ENCODE measurements around the gene JMY.

The JMY gene

GRCh38 chr5:79330071-79330470 is 94.1 kb downstream of the JMY start:
- Histone ChIP-seq H3K79me2 (ENCODE audit: control insufficient read depth, insufficient read depth, low read length) (no peaks in the 10 kb centered on the region), H3K4me3 (ENCODE audit: low read length) (no peak overlapping the region), H3K27me3 (ENCODE audit: insufficient read depth, low read length, poor library complexity) (no peaks in the 10 kb centered on the region), H3K79me1 (ENCODE audit: low read length) (no peaks in the 10 kb centered on the region), H2BK5ac (ENCODE audit: low read length) (no peak overlapping the region), H4K5ac (ENCODE audit: low read length) (no peak overlapping the region), H3K4me2 (ENCODE audit: low read length) (no peak overlapping the region), H3K36me3 (ENCODE audit: control insufficient read depth, insufficient read depth, low read length) (no peaks in the 10 kb centered on the region), H4K8ac (ENCODE audit: low read depth, low read length) (no peak overlapping the region), H3K27ac (ENCODE audit: low read depth, low read length) (no peak overlapping the region), H3K4me1 (ENCODE audit: control insufficient read depth, low read depth, low read length) (no peaks in the 10 kb centered on the region), H3K56ac (ENCODE audit: low read length) (no peak overlapping the region), H2AK5ac (ENCODE audit: low read length) (no peak overlapping the region), H3K23ac (ENCODE audit: low read length) (no peak overlapping the region), H2BK15ac (replicated peaks; ENCODE audit: low read depth) (no peak overlapping the region), H3K18ac (ENCODE audit: low read length) (no peak overlapping the region), H2BK120ac (ENCODE audit: low read depth, low read length) (no peak overlapping the region), H3K4ac (ENCODE audit: low read depth, low read length) (no peak overlapping the region), H3K9ac (ENCODE audit: low read length) (no peak overlapping the region)
- DNase-seq: peak; percentile 11
- WGBS (ENCODE audit: extremely low coverage, insufficient coverage, low lambda C conversion rate): no CpG with 5 or more reads among the region's 5 CpGs

- Histone ChIP-seq H3K4me3 (ENCODE audit: low read length) (no peak overlapping the region), H3K4me1 (ENCODE audit: control insufficient read depth, low read depth, low read length) (no peaks in the 10 kb centered on the region), H4K5ac (ENCODE audit: low read length) (no peak overlapping the region), H4K8ac (ENCODE audit: low read depth, low read length) (no peak overlapping the region), H3K56ac (ENCODE audit: low read length) (no peak overlapping the region), H3K9ac (ENCODE audit: low read length) (no peak overlapping the region), H3K23ac (ENCODE audit: low read length) (no peak overlapping the region), H3K36me3 (ENCODE audit: control insufficient read depth, insufficient read depth, low read length) (no peaks in the 10 kb centered on the region), H2BK120ac (ENCODE audit: low read depth, low read length) (no peak overlapping the region), H3K79me2 (ENCODE audit: control insufficient read depth, insufficient read depth, low read length) (no peaks in the 10 kb centered on the region), H3K4ac (ENCODE audit: low read depth, low read length) (no peak overlapping the region), H3K79me1 (ENCODE audit: low read length) (no peaks in the 10 kb centered on the region), H2BK15ac (replicated peaks; ENCODE audit: low read depth) (no peak overlapping the region), H3K27me3 (ENCODE audit: insufficient read depth, low read length, poor library complexity) (no peaks in the 10 kb centered on the region), H3K18ac (ENCODE audit: low read length) (no peak overlapping the region), H3K27ac (ENCODE audit: low read depth, low read length) (no peak overlapping the region), H3K4me2 (ENCODE audit: low read length) (no peak overlapping the region), H2BK5ac (ENCODE audit: low read length) (no peak overlapping the region), H2AK5ac (ENCODE audit: low read length) (no peak overlapping the region)
- peak; percentile 16 for DNase-seq
- WGBS (ENCODE audit: extremely low coverage, insufficient coverage, low lambda C conversion rate): no CpG with 5 or more reads among the region's 10 CpGs
These were observed 98.1 kb downstream of the JMY start for GRCh38 chr5:79333852-79334557.

GRCh38 chr5:79346420-79346824 is 110.5 kb downstream of the JMY start:
- H3K79me2 ChIP-seq (ENCODE audit: control insufficient read depth, insufficient read depth, low read length): no peaks in the 10 kb centered on the region
- H3K36me3 ChIP-seq (ENCODE audit: control insufficient read depth, insufficient read depth, low read length): no peaks in the 10 kb centered on the region
- H3K56ac ChIP-seq (ENCODE audit: low read length): no peak overlapping the region
- no peak overlapping the region for H2BK120ac ChIP-seq (ENCODE audit: low read depth, low read length)
- H4K8ac ChIP-seq (ENCODE audit: low read depth, low read length): no peak overlapping the region
- DNase-seq: peak; percentile 30
- H3K27me3 ChIP-seq (ENCODE audit: insufficient read depth, low read length, poor library complexity): no peaks in the 10 kb centered on the region
- no CpG with 5 or more reads among the region's 6 CpGs for WGBS (ENCODE audit: extremely low coverage, insufficient coverage, low lambda C conversion rate)
- H3K4me1 ChIP-seq (ENCODE audit: control insufficient read depth, low read depth, low read length): no peaks in the 10 kb centered on the region
- H3K18ac ChIP-seq (ENCODE audit: low read length): no peak overlapping the region
- H2BK15ac ChIP-seq (replicated peaks; ENCODE audit: low read depth): no peak overlapping the region
- no peak overlapping the region for H3K27ac ChIP-seq (ENCODE audit: low read depth, low read length)
- no peak overlapping the region for H3K9ac ChIP-seq (ENCODE audit: low read length)
- H3K79me1 ChIP-seq (ENCODE audit: low read length): no peaks in the 10 kb centered on the region
- no peak overlapping the region for H3K4ac ChIP-seq (ENCODE audit: low read depth, low read length)
- H3K4me3 ChIP-seq (ENCODE audit: low read length): no peak overlapping the region
- H3K4me2 ChIP-seq (ENCODE audit: low read length): no peak overlapping the region
- H2BK5ac ChIP-seq (ENCODE audit: low read length): no peak overlapping the region
- H4K5ac ChIP-seq (ENCODE audit: low read length): no peak overlapping the region
- no peak overlapping the region for H3K23ac ChIP-seq (ENCODE audit: low read length)
- no peak overlapping the region for H2AK5ac ChIP-seq (ENCODE audit: low read length)

- no peaks in the 10 kb centered on the region for H3K4me1 ChIP-seq (ENCODE audit: control insufficient read depth, low read depth, low read length)
- no peak overlapping the region for H4K5ac ChIP-seq (ENCODE audit: low read length)
- H3K27ac ChIP-seq (ENCODE audit: low read depth, low read length): no peak overlapping the region
- no peak overlapping the region for H2BK5ac ChIP-seq (ENCODE audit: low read length)
- no peak overlapping the region for H3K9ac ChIP-seq (ENCODE audit: low read length)
- H2AK5ac ChIP-seq (ENCODE audit: low read length): no peak overlapping the region
- no peak overlapping the region for H3K4ac ChIP-seq (ENCODE audit: low read depth, low read length)
- no peaks in the 10 kb centered on the region for H3K36me3 ChIP-seq (ENCODE audit: control insufficient read depth, insufficient read depth, low read length)
- no peak overlapping the region for H3K23ac ChIP-seq (ENCODE audit: low read length)
- H3K4me2 ChIP-seq (ENCODE audit: low read length): no peak overlapping the region
- H3K18ac ChIP-seq (ENCODE audit: low read length): no peak overlapping the region
- H4K8ac ChIP-seq (ENCODE audit: low read depth, low read length): no peak overlapping the region
- no peaks in the 10 kb centered on the region for H3K27me3 ChIP-seq (ENCODE audit: insufficient read depth, low read length, poor library complexity)
- no peak overlapping the region for H3K56ac ChIP-seq (ENCODE audit: low read length)
- H3K79me2 ChIP-seq (ENCODE audit: control insufficient read depth, insufficient read depth, low read length): no peaks in the 10 kb centered on the region
- no peaks in the 10 kb centered on the region for H3K79me1 ChIP-seq (ENCODE audit: low read length)
- no peak for DNase-seq
- WGBS (ENCODE audit: extremely low coverage, insufficient coverage, low lambda C conversion rate): no CpG with 5 or more reads among the region's 10 CpGs
- no peak overlapping the region for H2BK15ac ChIP-seq (replicated peaks; ENCODE audit: low read depth)
- no peak overlapping the region for H3K4me3 ChIP-seq (ENCODE audit: low read length)
- no peak overlapping the region for H2BK120ac ChIP-seq (ENCODE audit: low read depth, low read length)
These were observed 113.1 kb downstream of the JMY start for GRCh38 chr5:79349047-79349446.

- no peak overlapping the region for H3K27ac ChIP-seq (ENCODE audit: low read depth, low read length)
- H3K23ac ChIP-seq (ENCODE audit: low read length): no peak overlapping the region
- no peak for DNase-seq
- H4K5ac ChIP-seq (ENCODE audit: low read length): no peak overlapping the region
- no peaks in the 10 kb centered on the region for H3K27me3 ChIP-seq (ENCODE audit: insufficient read depth, low read length, poor library complexity)
- H2BK15ac ChIP-seq (replicated peaks; ENCODE audit: low read depth): no peak overlapping the region
- no peaks in the 10 kb centered on the region for H3K79me2 ChIP-seq (ENCODE audit: control insufficient read depth, insufficient read depth, low read length)
- H3K18ac ChIP-seq (ENCODE audit: low read length): no peak overlapping the region
- no peaks in the 10 kb centered on the region for H3K79me1 ChIP-seq (ENCODE audit: low read length)
- H4K8ac ChIP-seq (ENCODE audit: low read depth, low read length): no peak overlapping the region
- H3K4me1 ChIP-seq (ENCODE audit: control insufficient read depth, low read depth, low read length): no peaks in the 10 kb centered on the region
- H2BK120ac ChIP-seq (ENCODE audit: low read depth, low read length): no peak overlapping the region
- H3K56ac ChIP-seq (ENCODE audit: low read length): no peak overlapping the region
- no peak overlapping the region for H2BK5ac ChIP-seq (ENCODE audit: low read length)
- H3K36me3 ChIP-seq (ENCODE audit: control insufficient read depth, insufficient read depth, low read length): no peaks in the 10 kb centered on the region
- no peak overlapping the region for H3K4ac ChIP-seq (ENCODE audit: low read depth, low read length)
- H2AK5ac ChIP-seq (ENCODE audit: low read length): no peak overlapping the region
- H3K4me3 ChIP-seq (ENCODE audit: low read length): no peak overlapping the region
- no CpG with 5 or more reads among the region's 2 CpGs for WGBS (ENCODE audit: extremely low coverage, insufficient coverage, low lambda C conversion rate)
- H3K9ac ChIP-seq (ENCODE audit: low read length): no peak overlapping the region
- H3K4me2 ChIP-seq (ENCODE audit: low read length): no peak overlapping the region
These were observed 114.0 kb downstream of the JMY start for GRCh38 chr5:79349881-79350280.

GRCh38 chr5:79357398-79357797 is 121.5 kb downstream of the JMY start:
- H2BK120ac ChIP-seq (ENCODE audit: low read depth, low read length): no peak overlapping the region
- DNase-seq: no peak
- no CpG with 5 or more reads among the region's 1 CpG for WGBS (ENCODE audit: extremely low coverage, insufficient coverage, low lambda C conversion rate)

More at GRCh38 chr5:79357398-79357797, 121.5 kb downstream of the JMY start:
- Histone ChIP-seq H4K8ac (ENCODE audit: low read depth, low read length) (no peak overlapping the region), H3K36me3 (ENCODE audit: control insufficient read depth, insufficient read depth, low read length) (no peaks in the 10 kb centered on the region), H3K4ac (ENCODE audit: low read depth, low read length) (no peak overlapping the region), H3K4me3 (ENCODE audit: low read length) (no peak overlapping the region), H3K18ac (ENCODE audit: low read length) (no peak overlapping the region), H2AK5ac (ENCODE audit: low read length) (no peak overlapping the region), H3K56ac (ENCODE audit: low read length) (no peak overlapping the region), H3K27ac (ENCODE audit: low read depth, low read length) (no peak overlapping the region), H3K79me2 (ENCODE audit: control insufficient read depth, insufficient read depth, low read length) (no peaks in the 10 kb centered on the region), H3K79me1 (ENCODE audit: low read length) (no peaks in the 10 kb centered on the region), H4K5ac (ENCODE audit: low read length) (no peak overlapping the region), H3K4me2 (ENCODE audit: low read length) (no peak overlapping the region), H3K27me3 (ENCODE audit: insufficient read depth, low read length, poor library complexity) (no peaks in the 10 kb centered on the region), H3K4me1 (ENCODE audit: control insufficient read depth, low read depth, low read length) (no peaks in the 10 kb centered on the region), H2BK5ac (ENCODE audit: low read length) (no peak overlapping the region), H3K23ac (ENCODE audit: low read length) (no peak overlapping the region), H3K9ac (ENCODE audit: low read length) (no peak overlapping the region), H2BK15ac (replicated peaks; ENCODE audit: low read depth) (no peak overlapping the region)
